ENCODE data around the gene BNC1.
A peak's percentile ranks its signal among the peaks of the same experiment; 100 is the strongest.
"Not testable (repeated sequence)": the region's sequence is repeated elsewhere in the genome, so short reads cannot be mapped to it uniquely, and the experiment has no call there.

BNC1 gene

GRCh38 chr15:83249030-83249343 lies 35.5 kb downstream of the BNC1 start:
- no peak for DNase-seq (ENCODE audit: low read depth)

DNA sequence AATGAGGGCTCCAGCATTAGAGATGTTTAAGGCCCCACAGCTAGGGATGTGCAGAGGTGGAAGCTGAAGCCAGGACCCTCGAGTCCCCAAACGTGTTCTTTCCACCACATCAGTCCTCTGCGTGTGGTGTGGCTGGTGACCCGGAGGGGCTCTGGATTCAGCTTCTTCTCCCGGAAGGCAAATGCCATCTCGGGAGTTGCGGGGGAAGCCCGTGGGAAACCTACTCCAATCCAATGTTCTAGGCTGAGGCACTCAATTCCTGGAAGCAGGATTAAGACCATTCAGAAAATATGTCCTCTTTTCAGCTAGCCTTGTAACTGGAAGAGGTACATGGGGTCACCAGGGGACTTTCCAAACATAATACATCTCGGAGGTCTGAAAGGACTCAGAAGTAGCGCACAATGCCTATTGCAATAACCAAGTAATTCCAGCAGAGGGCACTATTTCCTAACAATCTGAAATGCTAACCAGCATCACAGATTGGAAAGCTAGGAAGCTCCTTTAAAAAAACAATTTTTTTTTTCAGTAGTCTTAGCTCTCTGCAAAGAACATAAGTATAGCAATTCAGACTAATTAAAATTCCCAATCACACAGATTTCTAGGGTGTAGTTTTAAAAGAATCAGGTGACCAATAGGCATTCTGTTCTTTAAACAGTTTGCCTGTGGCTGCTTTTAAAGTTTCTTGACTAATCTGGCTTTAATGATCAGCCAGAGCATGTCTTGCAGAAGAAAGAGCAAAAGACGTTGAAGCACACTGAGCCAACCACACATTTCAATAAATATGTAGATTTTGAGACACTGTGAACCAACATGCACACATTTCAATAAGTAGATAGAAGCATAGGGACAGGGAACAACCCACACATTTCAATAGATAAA lies 36.1 kb downstream of the BNC1 start:
- no peak for DNase-seq (ENCODE audit: low read depth)

GRCh38 chr15:83243634-83244033 lies 40.8 kb downstream of the BNC1 start:
- no peak for DNase-seq (ENCODE audit: low read depth)

DNA sequence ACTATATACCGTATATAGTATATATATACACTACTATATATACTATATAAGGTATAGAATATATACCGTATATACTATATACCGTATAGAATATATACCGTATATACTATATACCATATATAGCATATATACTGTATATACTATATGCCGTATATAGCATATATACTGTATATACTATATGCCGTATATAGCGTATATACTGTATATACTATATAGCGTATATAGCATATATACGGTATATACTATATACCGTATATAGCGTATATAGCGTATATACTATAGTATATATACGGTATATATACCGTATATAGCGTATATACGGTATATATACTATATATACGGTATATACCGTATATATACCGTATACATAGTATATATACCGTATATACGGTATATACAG lies 54.2 kb downstream of the BNC1 start:
- no peak for DNase-seq (ENCODE audit: low read depth)

DNA sequence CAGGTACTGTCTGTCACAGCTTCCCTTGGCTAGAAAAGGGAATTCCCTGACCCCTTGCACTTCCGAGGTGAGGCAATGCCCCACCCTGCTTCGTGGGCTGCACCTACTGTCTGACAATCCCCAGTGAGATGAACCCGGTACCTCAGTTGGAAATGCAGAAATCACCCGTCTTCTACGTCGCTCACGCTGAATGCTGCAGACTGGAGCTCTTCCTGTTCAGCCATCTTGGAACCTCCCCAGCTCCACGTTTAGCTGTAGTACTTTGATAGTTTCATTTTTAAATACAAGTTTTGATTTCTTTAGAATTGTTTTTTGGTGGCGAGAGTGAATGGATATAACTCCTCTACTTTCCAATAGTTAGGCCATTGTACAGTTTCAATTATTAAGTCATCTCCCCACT lies 59.0 kb downstream of the BNC1 start:
- DNase-seq (ENCODE audit: low read depth), result no peak

GRCh38 chr15:83221781-83222180 lies 62.7 kb downstream of the BNC1 start:
- DNase-seq (ENCODE audit: low read depth), result not testable (repeated sequence)

DNA sequence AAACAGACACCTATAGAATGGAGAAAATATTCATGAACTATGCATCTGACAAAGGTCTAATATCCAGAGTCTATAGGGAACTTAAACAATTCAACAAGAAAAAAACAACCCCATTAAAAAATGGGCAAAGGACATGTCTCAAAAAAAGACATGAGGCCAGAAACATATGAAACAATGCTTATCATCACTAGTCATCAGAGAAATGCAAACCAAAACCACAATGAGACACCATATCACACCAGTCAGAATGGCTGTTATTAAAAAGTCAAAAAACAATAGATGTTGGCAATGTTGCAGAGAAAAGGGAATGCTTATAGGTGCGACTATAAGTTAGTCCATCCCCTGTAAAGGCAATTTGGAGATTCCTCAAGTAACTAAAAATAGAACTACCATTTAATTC lies 65.4 kb downstream of the BNC1 start:
- DNase-seq (ENCODE audit: low read depth), result no peak

DNA sequence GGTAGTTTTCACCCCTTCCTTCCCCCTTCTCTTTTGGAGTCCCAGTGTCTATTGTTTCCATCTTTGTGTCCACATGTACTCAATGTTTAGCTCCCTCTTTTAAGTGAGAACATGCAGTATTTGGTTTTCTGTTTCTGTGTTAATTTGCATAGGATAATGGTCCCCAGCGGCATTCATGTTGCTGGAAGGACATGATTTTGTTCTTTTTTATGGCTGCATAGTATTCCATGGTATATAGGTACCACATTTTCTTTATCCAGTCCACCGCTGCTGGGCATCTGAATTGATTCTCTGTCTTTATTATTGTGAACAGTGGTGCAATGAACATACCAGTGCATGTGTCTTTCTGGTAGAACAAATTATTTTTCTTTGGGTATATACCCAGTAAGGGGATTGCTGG lies 69.2 kb downstream of the BNC1 start:
- no peak for DNase-seq (ENCODE audit: low read depth)

DNA sequence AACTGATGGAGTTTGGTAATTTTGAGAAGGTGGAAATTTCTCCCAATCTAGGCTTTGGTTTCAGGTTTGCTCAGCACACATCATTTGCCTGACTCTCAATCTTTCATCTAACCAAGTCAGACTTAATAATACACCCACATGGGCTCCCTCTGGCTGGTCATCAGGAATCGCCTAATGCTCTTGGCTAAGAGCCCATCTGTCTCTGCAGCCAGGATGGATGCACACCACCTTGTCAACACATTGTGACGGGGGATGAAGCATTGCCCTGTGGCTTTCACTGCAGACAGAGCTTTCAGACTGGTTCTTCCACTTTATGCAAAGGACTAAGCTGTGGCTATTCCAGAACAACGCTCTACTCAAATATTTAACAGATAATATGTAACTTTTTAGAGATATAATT lies 73.8 kb downstream of the BNC1 start:
- DNase-seq (ENCODE audit: low read depth), result no peak

GRCh38 chr15:83209333-83209732 lies 75.1 kb downstream of the BNC1 start:
- DNase-seq (ENCODE audit: low read depth), result no peak

DNA sequence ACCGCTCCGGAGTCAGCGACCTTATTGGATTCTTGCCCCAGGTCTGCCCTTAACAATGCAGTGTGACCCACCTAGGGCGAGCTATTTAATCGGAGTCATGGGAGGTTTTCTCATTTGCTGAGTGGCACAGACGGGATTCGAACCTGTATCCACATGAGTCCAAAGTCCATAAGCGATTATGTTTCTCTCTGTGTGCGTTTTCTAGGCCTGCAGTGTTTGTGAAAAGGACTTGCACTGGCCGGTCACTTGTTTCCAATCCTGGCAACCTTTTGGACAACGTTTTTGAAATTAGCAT lies 76.2 kb downstream of the BNC1 start:
- no peak for DNase-seq (ENCODE audit: low read depth)

DNA sequence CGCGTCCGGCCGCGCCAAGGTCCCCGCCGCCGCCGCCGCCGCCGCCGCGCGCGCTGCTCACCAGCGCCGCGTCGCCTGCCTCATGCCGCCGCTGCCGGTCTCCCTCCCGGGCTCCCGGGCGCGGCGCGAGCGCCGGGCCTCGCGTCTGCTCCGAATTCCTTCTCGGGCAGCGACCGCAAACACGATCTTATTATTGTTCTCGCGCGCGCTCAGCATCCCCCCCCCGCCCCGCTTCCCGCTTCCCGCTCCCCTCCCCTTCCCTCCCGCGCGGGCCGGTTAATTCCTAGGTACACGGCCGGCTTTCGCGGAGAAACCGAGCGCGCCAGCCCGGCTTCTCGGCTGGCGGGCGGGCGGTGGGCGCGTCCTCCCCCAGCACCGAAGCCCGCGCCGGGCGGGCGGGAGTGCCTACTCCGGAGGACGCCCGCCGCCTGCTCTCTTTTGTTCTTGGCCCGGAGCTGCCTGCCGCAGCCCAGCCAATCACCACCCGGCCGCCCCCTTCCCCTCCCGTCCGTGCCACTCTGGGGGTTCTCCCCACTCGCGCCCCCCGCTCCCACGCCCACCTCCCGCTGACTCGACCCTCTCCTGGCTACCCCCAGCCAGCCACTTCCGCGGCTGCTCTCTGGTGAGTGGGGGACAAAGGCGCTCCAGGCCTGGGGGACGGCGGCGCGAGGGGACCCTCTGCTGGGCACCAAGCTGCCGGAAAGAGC lies 76.7 kb downstream of the BNC1 start, which contains the start of gene HDGFL3:
HDGFL3 (minus strand) TSS at position 164 of the 707 bp plus-strand sequence. CDS start 409 bp downstream, outside the sequence.
- DNase-seq (ENCODE audit: low read depth), result peak; percentile 6

GRCh38 chr15:83207009-83207659 lies 77.3 kb downstream of the BNC1 start:
- DNase-seq (ENCODE audit: low read depth), result no peak

DNA sequence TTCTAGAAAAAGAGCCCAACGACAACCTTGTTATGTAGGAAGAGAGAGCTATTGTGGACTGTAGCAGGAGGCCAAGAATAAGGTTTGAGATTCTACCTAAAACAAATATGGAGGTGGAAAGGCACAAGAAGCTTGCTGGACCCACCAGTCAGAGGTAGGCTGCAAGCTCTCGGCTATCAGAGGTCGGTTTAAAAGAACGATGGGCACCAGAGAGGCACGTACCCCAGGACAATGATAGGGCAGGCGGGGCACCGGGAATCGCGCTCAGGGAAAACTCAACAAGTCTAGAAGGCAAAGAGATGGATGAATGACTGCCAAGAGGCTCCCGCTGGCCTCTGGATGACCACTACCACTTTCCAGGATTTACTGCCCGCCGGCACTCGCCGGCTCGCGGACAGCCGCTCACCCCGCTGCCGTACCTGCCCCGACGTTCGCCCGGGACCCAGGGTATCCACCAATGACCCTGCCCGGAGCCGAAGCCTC lies 77.9 kb downstream of the BNC1 start:
- DNase-seq (ENCODE audit: low read depth), result no peak
